ENCODE measurements around the gene SH3BGR.

The SH3BGR gene

DNA sequence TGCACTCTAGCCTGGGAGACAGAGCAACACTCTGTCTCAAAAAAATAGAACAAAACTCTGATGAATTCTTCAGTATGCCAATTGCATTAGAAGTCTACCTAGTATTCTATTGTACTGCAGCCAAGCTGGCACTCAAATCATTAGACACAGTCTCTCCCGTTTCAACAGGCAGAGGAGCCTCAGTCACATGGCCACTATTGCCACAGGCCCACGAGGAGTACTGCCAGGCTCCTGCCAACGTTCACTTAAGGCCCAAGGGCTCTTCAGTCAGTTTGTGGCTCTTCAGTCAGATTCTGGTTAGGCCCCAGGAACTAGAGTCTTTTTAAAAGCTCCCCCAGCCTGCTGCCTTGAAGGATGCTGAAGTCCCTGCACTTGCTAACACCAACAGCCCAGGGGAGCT lies 73.4 kb downstream of the SH3BGR start:
- DNase-seq = no peak
- no peak overlapping the region for H3K4me3 ChIP-seq
- no peak overlapping the region for H3K27ac ChIP-seq
- intact Hi-C loops (cut with DNase I; ENCODE audit: low total_unique reads) = no loop called here
- H3K36me3 ChIP-seq = no peaks in the 10 kb centered on the region
- TF ChIP-seq CTCF (IDR thresholded peaks at IDR 0.05) = no peak
- no peaks in the 10 kb centered on the region for H3K9me3 ChIP-seq
- no peaks in the 10 kb centered on the region for H3K27me3 ChIP-seq
- peaks cover 0 to 16% (median 8%) of the 10 kb centered on the region in 4 donors for H3K4me1 ChIP-seq

- no peak for TF ChIP-seq CTCF (IDR thresholded peaks at IDR 0.05)
- H3K4me1 ChIP-seq = peaks cover 0 to 16% (median 8%) of the 10 kb centered on the region in 4 donors
- H3K36me3 ChIP-seq = no peaks in the 10 kb centered on the region
- no peak overlapping the region for H3K27ac ChIP-seq
- no peaks in the 10 kb centered on the region for H3K9me3 ChIP-seq
- no peak for DNase-seq
- intact Hi-C loops (cut with DNase I; ENCODE audit: low total_unique reads) = no loop called here
- H3K27me3 ChIP-seq = no peaks in the 10 kb centered on the region
- H3K4me3 ChIP-seq = no peak overlapping the region
Measured at GRCh38 chr21:39525601-39526000, 73.8 kb downstream of the SH3BGR start.

GRCh38 chr21:39527067-39527595 lies 75.4 kb downstream of the SH3BGR start:
- TF ChIP-seq CTCF (IDR thresholded peaks at IDR 0.05) = no peak
- no peak overlapping the region for H3K4me3 ChIP-seq
- H3K9me3 ChIP-seq = no peaks in the 10 kb centered on the region
- H3K27me3 ChIP-seq = no peaks in the 10 kb centered on the region
- no peaks in the 10 kb centered on the region for H3K36me3 ChIP-seq
- H3K4me1 ChIP-seq = peaks cover 0 to 16% (median 8%) of the 10 kb centered on the region in 4 donors
- DNase-seq = no peak
- H3K27ac ChIP-seq = no peak overlapping the region
- intact Hi-C loops (cut with DNase I; ENCODE audit: low total_unique reads) = no loop called here

DNA sequence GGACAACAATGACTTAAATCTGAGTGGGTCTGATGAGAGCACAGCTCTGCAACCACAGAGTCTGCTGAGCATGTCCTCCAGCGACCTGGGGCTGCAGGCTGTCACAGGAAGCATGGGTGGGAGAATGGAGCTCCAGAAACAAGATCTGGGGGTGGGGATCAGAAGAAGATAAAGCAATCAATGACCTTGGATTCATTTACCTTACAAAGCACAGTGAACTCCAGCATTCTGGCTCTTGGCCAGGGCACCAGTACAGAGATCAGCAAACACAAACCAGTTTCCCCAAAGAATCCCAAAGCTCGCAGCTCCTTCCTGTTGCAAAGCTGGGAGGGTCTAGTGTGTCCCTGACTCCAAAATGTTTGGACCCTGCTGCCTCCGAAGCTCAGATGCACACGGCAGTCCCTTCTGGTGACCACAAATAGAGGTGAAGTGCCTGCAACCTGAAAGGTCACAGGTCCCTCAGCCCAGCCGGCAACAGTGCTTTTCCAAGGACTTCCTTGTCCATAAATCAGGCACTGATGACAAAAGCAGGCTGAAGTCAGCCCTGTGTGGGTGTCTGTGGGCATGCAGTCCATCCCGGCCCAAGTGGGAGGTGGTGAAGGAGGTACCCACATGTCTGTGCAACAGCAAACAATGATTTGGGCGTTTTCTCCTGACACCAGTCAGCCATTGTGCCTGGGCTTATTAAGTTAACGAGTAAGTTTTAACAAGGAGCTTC lies 76.1 kb downstream of the SH3BGR start:
- no peak for DNase-seq
- Histone ChIP-seq H3K4me3 (no peak overlapping the region), H3K36me3 (no peaks in the 10 kb centered on the region), H3K27ac (no peak overlapping the region), H3K27me3 (no peaks in the 10 kb centered on the region), H3K9me3 (no peaks in the 10 kb centered on the region), H3K4me1 (peaks cover 0 to 16% (median 8%) of the 10 kb centered on the region in 4 donors)
- intact Hi-C loops (cut with DNase I; ENCODE audit: low total_unique reads) = no loop called here
- TF ChIP-seq CTCF (IDR thresholded peaks at IDR 0.05) = no peak

DNA sequence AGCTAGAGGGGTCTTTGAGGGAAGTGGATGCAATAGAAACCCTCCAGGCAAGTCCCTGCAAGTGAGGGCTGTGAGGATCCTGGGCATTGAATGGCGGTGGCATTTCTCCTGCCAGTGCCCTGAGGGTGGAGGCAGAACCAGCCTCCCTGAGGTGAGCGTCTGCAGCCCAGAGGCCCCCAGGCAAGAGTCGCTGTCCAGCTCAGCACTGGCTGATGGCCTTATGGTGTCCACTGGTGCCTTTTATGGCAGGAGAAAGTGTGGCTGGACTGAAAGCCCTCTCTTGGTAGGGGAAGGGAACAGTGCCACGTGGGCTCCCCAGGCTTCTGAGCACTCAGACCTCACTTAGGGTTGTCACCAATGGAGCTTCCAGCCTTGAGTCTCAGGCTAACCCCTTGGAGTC lies 77.3 kb downstream of the SH3BGR start:
- H3K27me3 ChIP-seq = no peaks in the 10 kb centered on the region
- H3K4me3 ChIP-seq = no peak overlapping the region
- no peaks in the 10 kb centered on the region for H3K9me3 ChIP-seq
- no peak for TF ChIP-seq CTCF (IDR thresholded peaks at IDR 0.05)
- DNase-seq = no peak
- intact Hi-C loops (cut with DNase I; ENCODE audit: low total_unique reads) = no loop called here
- no peaks in the 10 kb centered on the region for H3K36me3 ChIP-seq
- H3K4me1 ChIP-seq = peaks cover 0 to 7% (median 2%) of the 10 kb centered on the region in 4 donors
- H3K27ac ChIP-seq = no peak overlapping the region

Measured in tibial artery (tissue), 4 donors.